ENCODE results near the gene GALNT2. TPM values are rescaled to one million over a fixed set of nuclear protein-coding genes. Genes with fewer than 3 reads are reported as not detected.
A peak's percentile ranks its signal among the peaks of the same experiment; 100 is the strongest.

The GALNT2 gene
- total RNA-seq, 1 experiment from 2014 or later = 62.5 TPM

DNA sequence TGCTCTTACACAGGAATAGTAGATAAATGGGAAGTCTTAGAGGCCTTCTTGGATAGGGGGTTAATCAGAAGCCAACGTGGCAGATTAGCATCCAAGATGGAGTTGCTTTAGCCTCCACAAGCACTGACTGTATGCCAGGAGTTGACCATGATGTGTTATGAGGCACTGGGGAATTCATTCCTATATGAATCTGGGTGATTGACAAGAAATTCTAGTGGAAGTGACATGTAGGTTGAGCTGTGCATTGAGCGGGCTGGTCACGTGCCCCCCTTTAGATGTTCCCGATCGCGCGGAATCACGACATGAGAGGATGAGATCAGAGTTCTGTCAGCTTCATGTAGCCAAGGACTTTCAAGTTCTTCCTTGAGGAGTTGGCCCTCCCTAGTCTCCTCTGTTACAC is 31.7 kb downstream of the GALNT2 start:
- no peak for DNase-seq (ENCODE audit: low read depth in 1 of 2, low spot score in 2 of 2)
- peaks cover 32% of the 10 kb centered on the region for H3K4me1 ChIP-seq (replicated peaks)
- H3K9me3 ChIP-seq (replicated peaks) = no peaks in the 10 kb centered on the region
- 0 out of 2 replicates have a peak, but pooled peaks cover 5% of the 10 kb centered on the region for H3K36me3 ChIP-seq
- H3K27ac ChIP-seq = no peak overlapping the region
- no peak overlapping the region for H3K4me3 ChIP-seq
- H3K27me3 ChIP-seq (replicated peaks) = no peaks in the 10 kb centered on the region

- Histone ChIP-seq H3K27me3 (replicated peaks) (no peaks in the 10 kb centered on the region), H3K9me3 (replicated peaks) (no peaks in the 10 kb centered on the region), H3K4me1 (replicated peaks) (peaks cover 40% of the 10 kb centered on the region), H3K4me3 (no peak overlapping the region), H3K36me3 (0 out of 2 replicates have a peak, but pooled peaks cover 4% of the 10 kb centered on the region), H3K27ac (no peak overlapping the region)
- no peak for DNase-seq (ENCODE audit: low read depth in 1 of 2, low spot score in 2 of 2)
These were observed 32.4 kb downstream of the GALNT2 start for GRCh38 chr1:230099465-230099864.

DNA sequence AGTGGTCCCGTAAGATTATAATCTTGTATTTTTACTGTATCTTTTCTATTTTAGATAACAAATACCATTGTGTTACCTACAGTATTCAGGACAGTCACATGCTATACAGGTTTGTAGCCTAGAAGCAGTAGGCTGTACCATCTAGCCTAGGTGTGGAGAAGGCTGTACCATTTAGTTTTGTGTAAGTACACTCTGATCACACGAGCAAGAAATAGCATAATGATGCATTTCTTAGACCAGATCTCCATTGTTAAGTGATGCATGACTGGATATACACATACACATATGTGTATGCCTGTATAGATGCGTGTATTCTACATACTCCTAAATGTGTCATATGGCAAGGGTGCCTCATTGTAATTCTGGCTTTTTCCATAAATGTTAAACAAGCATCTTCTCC is 33.9 kb downstream of the GALNT2 start:
- H3K4me3 ChIP-seq = no peak overlapping the region
- no peaks in the 10 kb centered on the region for H3K27me3 ChIP-seq (replicated peaks)
- peaks cover 50% of the 10 kb centered on the region for H3K4me1 ChIP-seq (replicated peaks)
- no peak for DNase-seq (ENCODE audit: low read depth in 1 of 2, low spot score in 2 of 2)
- no peak overlapping the region for H3K27ac ChIP-seq
- no peaks in the 10 kb centered on the region for H3K36me3 ChIP-seq
- no peaks in the 10 kb centered on the region for H3K9me3 ChIP-seq (replicated peaks)

- no peaks in the 10 kb centered on the region for H3K36me3 ChIP-seq
- no peaks in the 10 kb centered on the region for H3K9me3 ChIP-seq (replicated peaks)
- DNase-seq (ENCODE audit: low read depth in 1 of 2, low spot score in 2 of 2) = no peak
- H3K4me1 ChIP-seq (replicated peaks) = peaks cover 55% of the 10 kb centered on the region
- no peak overlapping the region for H3K4me3 ChIP-seq
- H3K27me3 ChIP-seq (replicated peaks) = no peaks in the 10 kb centered on the region
- H3K27ac ChIP-seq = no peak overlapping the region
These were observed 34.5 kb downstream of the GALNT2 start for GRCh38 chr1:230101556-230101955.

GRCh38 chr1:230102046-230102445 is 35.0 kb downstream of the GALNT2 start:
- no peak for DNase-seq (ENCODE audit: low read depth in 1 of 2, low spot score in 2 of 2)
- H3K4me3 ChIP-seq = no peak overlapping the region
- peaks cover 57% of the 10 kb centered on the region for H3K4me1 ChIP-seq (replicated peaks)
- 0 out of 2 replicates have a peak, but pooled peaks cover under 1% of the 10 kb centered on the region for H3K36me3 ChIP-seq
- H3K27ac ChIP-seq = no peak overlapping the region
- no peaks in the 10 kb centered on the region for H3K9me3 ChIP-seq (replicated peaks)
- H3K27me3 ChIP-seq (replicated peaks) = no peaks in the 10 kb centered on the region

DNA sequence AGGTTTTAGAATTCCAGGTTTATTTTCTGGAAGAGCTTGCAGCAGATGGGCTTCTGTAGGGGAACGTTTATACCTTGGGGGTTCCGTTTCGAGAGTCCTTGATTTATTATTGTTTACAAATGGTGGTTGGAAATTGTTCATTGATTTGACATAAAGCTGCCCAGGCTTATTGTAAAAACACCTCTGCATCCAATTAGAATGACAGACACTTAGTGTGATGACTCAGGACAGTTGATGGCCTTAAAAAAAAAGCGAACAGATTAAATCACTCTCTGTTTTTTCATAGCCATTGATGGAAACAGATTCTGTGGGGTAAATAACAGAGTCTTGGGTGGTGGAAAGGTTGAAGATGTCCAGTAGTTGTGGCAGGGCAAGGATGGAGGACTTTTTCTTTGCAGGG is 35.4 kb downstream of the GALNT2 start:
- no peaks in the 10 kb centered on the region for H3K9me3 ChIP-seq (replicated peaks)
- no peak overlapping the region for H3K27ac ChIP-seq
- H3K4me3 ChIP-seq = no peak overlapping the region
- peaks cover 61% of the 10 kb centered on the region for H3K4me1 ChIP-seq (replicated peaks)
- H3K27me3 ChIP-seq (replicated peaks) = no peaks in the 10 kb centered on the region
- no peak for DNase-seq (ENCODE audit: low read depth in 1 of 2, low spot score in 2 of 2)
- H3K36me3 ChIP-seq = 0 out of 2 replicates have a peak, but pooled peaks cover 4% of the 10 kb centered on the region

GRCh38 chr1:230103306-230104173 is 36.5 kb downstream of the GALNT2 start:
- H3K4me3 ChIP-seq = no peak overlapping the region
- peaks cover 65% of the 10 kb centered on the region for H3K4me1 ChIP-seq (replicated peaks)
- peaks cover 5% of the 10 kb centered on the region; the same call in 1 of the 2 replicates for H3K36me3 ChIP-seq
- H3K9me3 ChIP-seq (replicated peaks) = no peaks in the 10 kb centered on the region
- DNase-seq (ENCODE audit: low read depth in 1 of 2, low spot score in 2 of 2) = no peak
- H3K27me3 ChIP-seq (replicated peaks) = no peaks in the 10 kb centered on the region
- H3K27ac ChIP-seq = peak overlapping the region; percentile 31

DNA sequence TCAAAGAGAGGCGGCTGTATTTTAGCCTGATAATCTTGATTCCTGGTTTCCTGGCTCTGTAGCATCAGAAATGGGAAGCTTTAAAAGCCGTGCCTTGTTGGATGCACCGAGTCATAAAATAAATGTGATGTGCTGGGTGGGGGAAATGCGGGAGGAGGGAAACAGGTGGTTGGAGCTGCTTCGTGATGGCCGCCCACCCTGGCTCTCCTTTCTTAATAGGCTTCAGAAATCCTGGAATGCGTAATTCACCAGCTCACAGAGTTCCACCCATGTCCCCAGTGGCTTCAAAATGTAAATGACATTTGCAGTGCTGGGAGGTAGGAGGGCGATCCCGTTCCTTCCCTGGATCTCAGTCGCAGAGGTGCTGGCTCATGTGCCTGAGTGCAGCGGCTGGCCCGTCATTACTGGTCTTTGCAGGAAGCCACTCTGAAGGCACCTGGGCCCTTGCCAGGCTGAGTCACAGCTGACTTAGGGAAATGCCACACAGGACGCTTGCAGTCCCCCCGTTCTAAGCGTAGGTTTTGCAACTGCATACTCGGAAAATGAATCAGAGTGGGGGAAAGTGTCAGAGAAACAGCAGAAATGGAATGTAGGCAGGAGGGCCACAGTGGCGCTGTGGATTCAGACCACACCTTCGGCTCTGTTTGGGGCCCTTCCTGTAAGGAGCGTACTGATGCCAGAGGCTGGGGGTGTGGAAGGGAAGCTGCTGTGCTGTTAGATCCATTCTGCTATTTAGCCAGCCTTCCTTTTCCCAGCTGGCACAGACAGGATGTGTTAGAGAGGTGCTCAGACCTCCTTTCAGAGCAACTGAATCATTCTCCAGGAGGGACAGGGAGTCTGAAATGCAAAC is 37.6 kb downstream of the GALNT2 start:
- Histone ChIP-seq H3K27me3 (replicated peaks) (no peaks in the 10 kb centered on the region), H3K4me1 (replicated peaks) (peaks cover 65% of the 10 kb centered on the region), H3K36me3 (peaks cover 8% of the 10 kb centered on the region; the same call in 1 of the 2 replicates), H3K27ac (peak overlapping the region; percentile 74), H3K4me3 (no peak overlapping the region), H3K9me3 (replicated peaks) (no peaks in the 10 kb centered on the region)
- DNase-seq (ENCODE audit: low read depth in 1 of 2, low spot score in 2 of 2) = peak; percentile 99 to 100

DNA sequence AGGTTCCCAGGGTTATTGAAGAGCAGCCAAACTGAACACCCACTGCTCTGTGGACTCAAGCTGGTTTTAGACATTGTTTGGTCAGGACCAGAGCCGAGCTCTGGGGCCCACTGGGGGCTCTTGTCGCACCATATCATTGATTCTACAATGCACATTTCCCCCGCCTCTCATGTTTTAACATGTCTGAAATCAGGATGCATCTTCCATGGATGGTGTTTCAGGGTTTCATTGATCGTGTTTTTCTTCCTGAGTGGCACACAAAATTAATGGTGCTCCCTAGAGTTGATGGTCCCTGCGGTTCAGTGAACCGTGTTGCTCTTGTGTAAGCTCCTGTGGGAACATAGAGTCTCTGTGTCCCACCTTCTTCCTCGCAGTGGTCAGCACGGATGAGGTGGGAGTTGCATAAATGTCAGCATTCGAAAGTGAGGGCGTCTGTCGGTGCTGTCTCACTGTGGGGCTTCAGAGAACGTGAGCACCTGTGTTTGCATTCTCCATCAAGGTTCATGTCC is 38.3 kb downstream of the GALNT2 start:
- no peak for DNase-seq (ENCODE audit: low read depth in 1 of 2, low spot score in 2 of 2)
- peaks cover 8% of the 10 kb centered on the region; the same call in 1 of the 2 replicates for H3K36me3 ChIP-seq
- no peaks in the 10 kb centered on the region for H3K9me3 ChIP-seq (replicated peaks)
- no peaks in the 10 kb centered on the region for H3K27me3 ChIP-seq (replicated peaks)
- no peak overlapping the region for H3K4me3 ChIP-seq
- H3K4me1 ChIP-seq (replicated peaks) = peaks cover 65% of the 10 kb centered on the region
- H3K27ac ChIP-seq = peak overlapping the region; percentile 74

DNA sequence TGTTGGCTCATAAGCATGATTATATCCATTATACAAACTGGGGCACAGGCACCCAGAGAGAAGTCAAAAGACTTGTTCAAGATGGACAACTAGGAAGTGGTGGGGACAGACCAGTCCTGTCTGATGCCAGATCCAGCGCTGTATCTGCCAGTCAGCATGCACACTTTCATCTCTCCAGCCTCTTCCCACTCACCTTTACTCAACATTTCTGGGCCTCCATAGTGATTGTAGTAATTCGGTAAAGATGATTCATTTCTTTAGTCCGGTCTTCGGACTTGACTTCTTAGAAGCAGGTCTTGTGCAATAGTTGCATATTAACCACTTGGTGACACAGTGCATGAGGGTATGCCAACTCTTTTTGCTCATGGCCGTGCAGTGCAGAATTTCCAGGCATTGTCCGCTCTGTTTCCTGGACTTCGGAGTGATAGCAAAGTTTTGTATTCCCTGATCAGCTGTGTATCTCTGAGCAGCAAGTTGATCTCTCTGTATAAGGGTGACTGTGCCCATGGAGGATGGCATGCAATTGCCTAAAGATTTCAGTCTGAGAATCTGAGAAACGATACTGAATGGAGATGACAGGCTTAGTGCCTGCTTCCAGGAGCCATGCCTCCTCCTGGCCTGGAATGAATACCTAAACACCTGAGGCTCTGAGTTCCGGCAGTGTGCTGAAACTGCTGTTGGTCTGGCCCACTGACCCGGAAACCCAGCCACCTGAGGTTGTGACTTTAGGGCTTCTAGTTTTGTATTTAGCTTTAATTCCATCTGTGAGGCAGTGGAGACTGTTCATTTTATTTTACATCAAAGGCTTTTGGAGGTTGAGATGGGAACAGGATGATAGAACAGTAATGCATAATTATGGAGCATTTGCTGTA is 39.0 kb downstream of the GALNT2 start:
- no peaks in the 10 kb centered on the region for H3K9me3 ChIP-seq (replicated peaks)
- DNase-seq (ENCODE audit: low read depth in 1 of 2, low spot score in 2 of 2) = no peak
- peak overlapping the region; percentile 74 for H3K27ac ChIP-seq
- no peak overlapping the region for H3K4me3 ChIP-seq
- H3K27me3 ChIP-seq (replicated peaks) = no peaks in the 10 kb centered on the region
- peaks cover 66% of the 10 kb centered on the region for H3K4me1 ChIP-seq (replicated peaks)
- peaks cover 8% of the 10 kb centered on the region; the same call in 1 of the 2 replicates for H3K36me3 ChIP-seq

DNA sequence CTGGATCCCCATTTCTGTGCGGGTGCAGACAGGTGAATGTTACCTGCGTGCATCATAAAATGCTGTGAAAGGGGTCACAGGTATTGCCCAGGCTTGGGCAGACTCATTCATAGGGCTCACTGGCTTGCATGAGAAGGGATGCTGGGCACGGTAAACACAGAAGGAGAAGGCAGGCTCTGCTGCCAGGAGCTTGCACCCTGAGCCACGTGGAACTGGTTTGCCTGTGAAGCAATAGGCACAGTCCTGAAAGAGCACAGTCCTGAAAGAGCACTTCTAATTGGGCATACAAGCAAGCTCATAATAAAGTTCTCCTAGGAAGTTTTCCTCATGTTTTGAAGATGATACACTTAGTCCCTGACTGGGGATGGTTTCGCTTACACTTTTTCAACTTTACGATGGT is 40.9 kb downstream of the GALNT2 start:
- H3K36me3 ChIP-seq = peaks cover 8% of the 10 kb centered on the region; the same call in 1 of the 2 replicates
- no peak overlapping the region for H3K4me3 ChIP-seq
- no peak overlapping the region for H3K27ac ChIP-seq
- H3K9me3 ChIP-seq (replicated peaks) = no peaks in the 10 kb centered on the region
- no peak for DNase-seq (ENCODE audit: low read depth in 1 of 2, low spot score in 2 of 2)
- H3K4me1 ChIP-seq (replicated peaks) = peaks cover 64% of the 10 kb centered on the region
- no peaks in the 10 kb centered on the region for H3K27me3 ChIP-seq (replicated peaks)

DNA sequence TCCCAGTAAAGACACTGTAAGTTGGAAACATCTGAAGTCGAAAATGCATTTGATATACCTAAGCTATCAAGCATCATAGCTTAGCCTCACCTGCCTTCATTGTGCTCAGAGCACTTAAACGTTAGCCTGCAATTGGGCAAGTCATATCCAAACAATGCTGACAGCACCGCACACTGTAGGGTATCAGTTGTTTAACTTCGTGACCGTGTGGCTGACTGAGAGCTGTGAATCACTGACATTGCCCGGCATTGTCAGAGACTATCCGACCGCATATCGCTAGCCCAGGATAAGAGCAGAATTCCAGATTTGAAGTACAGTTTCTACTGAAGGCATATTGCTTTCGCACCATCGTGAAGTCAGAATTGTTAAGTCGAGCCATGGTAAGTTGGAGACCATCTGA is 41.5 kb downstream of the GALNT2 start:
- H3K4me1 ChIP-seq (replicated peaks) = peaks cover 64% of the 10 kb centered on the region
- no peak for DNase-seq (ENCODE audit: low read depth in 1 of 2, low spot score in 2 of 2)

DNA sequence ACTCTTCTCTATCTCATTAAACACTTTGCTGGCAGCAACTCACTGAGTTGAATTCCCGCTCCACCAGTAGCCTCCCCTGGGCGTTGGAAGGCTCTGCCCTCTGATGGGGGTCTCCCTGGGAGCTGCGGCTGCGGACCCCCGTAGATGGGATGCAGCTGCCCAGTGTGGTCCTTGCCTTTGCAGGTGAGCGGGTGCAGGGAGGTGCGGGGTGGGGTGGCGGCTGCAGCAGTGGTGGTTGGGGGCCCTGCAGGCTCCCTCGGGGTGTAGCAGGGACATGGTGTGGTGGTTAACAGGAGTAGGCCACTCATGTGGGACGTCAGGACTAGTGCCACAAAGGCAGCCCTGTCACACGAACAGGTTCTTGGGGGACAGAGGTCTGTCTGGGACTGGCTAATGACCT is 42.0 kb downstream of the GALNT2 start:
- Histone ChIP-seq H3K4me1 (replicated peaks) (peaks cover 63% of the 10 kb centered on the region), H3K4me3 (no peak overlapping the region)

More for the DNA sequence above, 41.5 kb downstream of the GALNT2 start:
- H3K27me3 ChIP-seq (replicated peaks) = no peaks in the 10 kb centered on the region
- H3K9me3 ChIP-seq (replicated peaks) = no peaks in the 10 kb centered on the region
- peaks cover 11% of the 10 kb centered on the region for H3K36me3 ChIP-seq
- H3K4me3 ChIP-seq = no peak overlapping the region
- H3K27ac ChIP-seq = no peak overlapping the region

More for the DNA sequence above, 42.0 kb downstream of the GALNT2 start:
- peaks cover 12% of the 10 kb centered on the region for H3K36me3 ChIP-seq
- no peaks in the 10 kb centered on the region for H3K27me3 ChIP-seq (replicated peaks)
- H3K27ac ChIP-seq = no peak overlapping the region
- no peak for DNase-seq (ENCODE audit: low read depth in 1 of 2, low spot score in 2 of 2)
- H3K9me3 ChIP-seq (replicated peaks) = no peaks in the 10 kb centered on the region

Data from SJSA1 (cell line).